GM18873 (cell line): ENCODE data around the gene HES6.
"Not testable (repeated sequence)": the region's sequence is repeated elsewhere in the genome, so short reads cannot be mapped to it uniquely, and the experiment has no call there.

Experiments used
- ATAC-seq: cut with Tn5 transposase; IDR thresholded peaks from one replicate; pipeline ENCODE4 v1.9.1; 2021; ENCODE audit warnings: mild to moderate bottlenecking, moderate library complexity, moderate number of reproducible peaks; ENCODE audit not compliant: unreplicated experiment, low FRiP score

Gene HES6

DNA sequence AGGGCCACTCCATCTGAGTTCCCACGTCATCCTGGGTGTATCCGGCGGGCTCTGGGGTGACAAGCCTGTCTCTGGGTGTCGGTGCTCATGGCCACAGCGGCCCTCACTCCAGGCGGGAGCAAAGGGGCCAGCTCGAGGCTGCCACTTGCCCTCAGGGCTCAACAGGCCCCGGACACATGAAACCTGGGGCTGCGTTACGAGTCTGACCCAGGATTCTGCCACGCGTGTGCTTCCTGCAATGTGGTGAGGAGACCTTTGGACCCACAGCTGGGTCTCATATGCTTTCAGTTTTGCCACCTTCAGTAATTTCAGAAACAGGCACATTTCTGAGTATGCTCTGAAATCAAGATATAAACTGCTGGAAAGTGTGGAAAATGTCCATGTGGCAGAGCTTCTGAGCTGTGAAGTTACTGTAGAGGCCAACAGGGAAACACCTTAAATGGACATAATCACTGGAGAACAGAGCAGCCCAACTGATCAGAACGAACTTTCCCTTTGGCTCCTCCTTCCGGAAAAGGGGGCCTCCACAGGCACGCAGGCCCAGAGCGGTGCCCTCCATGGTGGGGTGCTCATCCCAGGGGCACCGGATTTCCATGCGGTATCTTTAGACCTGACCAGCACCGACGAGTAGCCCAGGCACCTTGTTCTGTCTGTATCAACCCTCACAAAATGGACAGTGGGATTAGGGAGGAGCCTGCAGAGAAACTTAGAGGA lies 34.5 kb upstream of the HES6 start:
- ATAC-seq, result no peak

DNA sequence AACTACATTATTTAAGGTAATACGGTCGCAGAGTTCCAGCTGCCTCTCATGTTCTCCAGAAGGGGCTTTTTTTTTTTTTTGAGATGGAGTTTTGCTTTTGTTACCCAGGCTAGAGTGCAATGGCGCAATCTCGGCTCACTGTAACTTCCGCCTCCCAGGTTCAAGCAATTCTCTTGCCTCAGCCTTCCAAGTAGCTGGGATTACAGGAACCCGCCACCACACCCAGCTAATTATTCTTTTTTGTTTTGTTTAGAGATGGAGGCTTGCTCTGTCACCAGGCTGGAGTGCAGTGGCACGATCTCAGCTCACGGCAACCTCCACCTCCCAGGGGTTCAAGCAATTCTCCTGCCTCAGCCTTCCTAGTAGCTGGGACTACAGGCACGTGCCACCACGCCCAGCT lies 33.6 kb upstream of the HES6 start:
- not testable (repeated sequence) for ATAC-seq

DNA sequence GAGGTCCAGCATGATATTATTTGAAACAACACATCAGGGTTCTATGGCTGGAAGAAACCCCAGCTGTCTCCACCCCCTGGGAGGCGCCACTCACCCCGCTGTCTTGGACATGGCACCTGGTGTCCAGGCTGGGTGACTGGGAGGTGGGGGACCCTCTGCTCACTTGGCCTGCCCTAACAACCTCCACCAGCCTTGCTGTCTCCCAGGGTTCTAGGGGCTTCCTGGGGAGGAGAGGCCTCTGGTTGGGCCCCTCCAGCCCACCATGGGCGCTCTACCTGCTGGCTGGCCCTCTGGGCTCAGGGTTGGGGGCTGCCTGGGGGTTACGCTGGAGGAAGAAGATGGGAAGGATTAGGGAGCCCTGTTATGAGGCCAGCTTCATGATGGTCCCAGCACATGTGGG lies 32.3 kb upstream of the HES6 start:
- no peak for ATAC-seq

DNA sequence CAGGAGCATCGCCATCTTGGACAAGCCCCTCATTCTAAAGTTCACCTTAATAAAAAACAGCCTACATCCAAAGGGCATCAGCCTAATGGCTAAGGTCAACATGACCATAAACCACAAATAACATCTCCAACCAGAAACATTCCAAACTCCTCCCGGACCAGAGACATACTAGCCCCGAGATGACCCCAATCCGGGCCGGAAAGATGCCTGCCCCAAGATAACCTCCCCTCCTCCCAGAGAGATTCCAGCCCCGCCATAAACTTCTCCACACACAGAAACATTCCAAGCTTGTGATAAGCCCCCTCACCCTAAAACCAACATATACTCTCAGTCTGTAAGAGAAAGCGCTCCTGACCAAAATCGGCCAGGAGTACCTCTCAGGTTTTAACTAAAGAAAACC lies 31.8 kb upstream of the HES6 start:
- not testable (repeated sequence) for ATAC-seq

DNA sequence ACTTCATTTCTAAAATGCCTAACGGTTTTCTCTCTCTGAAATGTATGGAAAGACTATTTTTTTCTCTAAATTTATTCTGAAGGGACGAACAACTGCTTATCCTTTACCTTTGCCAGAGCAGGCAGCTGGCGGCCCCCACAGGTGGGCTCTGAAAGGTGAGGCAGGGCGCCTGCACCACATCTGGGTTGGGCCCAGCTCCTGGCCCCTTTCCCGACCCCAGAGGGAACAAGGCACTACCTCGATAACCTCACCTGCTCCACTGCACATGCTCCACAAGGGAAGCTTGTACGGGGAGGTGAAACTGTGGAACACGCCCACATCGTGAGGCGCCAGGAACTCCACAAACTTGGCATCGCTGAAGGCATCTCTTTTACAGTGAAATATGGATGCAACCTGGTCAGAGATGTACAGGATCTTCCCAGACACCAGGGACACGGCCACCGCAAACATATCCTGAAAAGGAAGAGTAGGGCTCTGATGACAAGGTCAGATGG lies 31.3 kb upstream of the HES6 start:
- ATAC-seq, result no peak

DNA sequence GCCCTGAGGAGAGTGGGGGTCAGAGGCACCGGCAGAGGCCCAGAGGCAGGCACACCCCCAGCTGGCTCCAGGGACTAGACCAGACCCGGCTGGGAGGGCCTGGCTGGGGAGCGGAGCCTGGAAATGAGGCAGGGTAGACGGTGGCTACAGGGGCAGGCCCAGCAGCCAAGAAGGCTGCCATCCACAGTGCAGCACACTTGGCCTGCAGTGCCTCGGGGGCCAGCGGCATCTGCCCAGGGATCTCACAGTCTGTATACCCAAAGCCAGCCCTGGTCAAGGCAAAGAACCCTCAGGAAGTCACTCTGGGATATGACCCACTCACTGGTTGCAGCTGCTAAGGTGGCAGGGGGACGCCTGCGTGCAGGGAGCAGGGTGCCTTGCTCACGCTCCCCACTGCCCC lies 30.8 kb upstream of the HES6 start:
- ATAC-seq, result no peak

DNA sequence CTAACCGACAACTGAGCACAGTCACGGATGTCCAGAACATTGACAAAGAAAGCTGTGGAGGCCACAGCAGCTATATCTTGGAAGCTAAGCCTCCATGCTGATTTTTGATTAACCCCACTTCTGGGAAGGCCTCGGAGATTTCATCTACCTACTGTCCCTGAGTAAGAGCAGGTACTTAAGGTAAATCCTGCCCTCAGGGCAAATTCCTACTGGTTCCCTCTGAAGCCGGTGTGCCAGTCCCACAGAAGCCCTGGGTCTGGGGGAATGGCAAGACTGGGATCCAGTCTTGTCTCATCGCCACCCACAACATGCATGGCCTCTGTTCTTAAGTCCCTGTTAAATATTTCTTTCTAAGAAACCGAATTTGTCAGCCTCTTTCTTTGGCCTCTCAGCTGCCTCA lies 29.9 kb upstream of the HES6 start:
- no peak for ATAC-seq

DNA sequence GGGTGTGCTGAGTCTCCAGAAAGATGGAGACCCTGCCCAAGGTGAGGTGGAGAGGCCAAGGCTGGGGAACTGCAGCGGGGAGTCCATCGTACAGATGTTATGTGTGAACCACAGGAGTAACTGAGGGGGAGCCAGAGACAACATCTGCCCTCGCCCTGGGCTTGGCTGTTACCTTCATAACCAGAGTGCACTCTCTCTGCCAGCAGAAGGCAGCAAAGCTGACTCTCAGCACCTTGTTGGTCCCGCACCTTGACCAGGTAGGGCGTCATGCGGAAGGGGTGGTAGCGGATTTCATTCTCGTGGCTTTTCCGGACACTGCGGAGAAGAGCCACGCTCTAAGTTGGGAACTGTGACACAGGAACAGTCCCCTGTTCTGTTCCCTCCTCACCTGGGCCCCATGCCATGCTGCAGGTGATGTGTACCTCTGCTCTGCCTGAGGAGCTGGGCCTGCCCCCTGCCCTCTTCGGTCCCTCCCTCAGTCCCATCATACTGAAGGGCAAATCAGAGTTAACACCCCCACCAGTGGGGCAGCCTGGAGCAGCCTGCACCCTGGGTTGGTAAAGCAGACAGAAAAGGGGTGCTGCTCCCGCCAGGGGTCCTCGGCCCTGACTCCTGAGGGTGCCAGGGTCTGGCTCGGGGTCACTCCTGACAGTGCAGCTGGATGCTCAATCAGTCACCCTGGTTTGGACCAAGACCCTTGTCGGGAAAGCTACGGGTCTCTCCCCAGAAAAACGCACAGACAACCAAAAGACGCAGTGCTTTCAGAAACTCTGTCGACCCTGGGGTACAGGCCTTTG lies 28.2 kb upstream of the HES6 start:
- ATAC-seq, result no peak

DNA sequence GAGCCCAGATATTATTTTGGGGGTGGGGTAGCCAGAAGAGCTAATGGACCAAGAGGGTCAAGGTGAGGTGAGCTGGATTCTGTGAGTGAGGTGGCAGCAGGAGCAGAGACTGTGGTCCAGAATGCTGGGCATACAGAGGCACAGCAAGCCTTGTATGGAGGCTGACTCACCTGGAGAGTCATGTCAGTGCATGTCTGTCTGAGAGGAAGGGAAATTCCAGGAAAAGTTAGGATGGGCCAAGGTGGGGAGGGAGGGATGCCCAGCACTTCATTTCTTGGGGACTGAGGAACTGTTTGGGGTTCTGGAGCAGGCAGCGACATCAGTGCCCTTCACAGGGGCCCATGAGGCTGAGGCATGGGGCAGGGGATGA lies 27.5 kb upstream of the HES6 start:
- no peak for ATAC-seq

DNA sequence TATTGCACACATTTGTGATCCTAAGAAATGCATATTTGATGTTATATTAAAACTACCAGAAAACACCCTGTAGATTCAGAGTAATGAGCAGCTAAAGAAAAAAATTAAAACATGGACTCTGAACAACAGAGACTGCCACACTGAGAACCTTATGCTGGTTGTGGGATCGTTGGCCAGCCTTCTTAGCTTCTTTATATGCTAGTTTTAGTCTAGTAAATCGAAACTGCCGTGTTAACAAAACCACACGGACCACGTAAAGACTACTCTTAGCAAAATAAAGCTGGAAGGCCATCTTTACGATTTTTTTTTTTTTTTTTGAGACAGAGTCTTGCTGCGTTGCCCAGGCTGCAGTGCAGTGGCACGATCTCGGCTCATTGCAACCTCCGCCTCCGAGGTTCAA lies 25.8 kb upstream of the HES6 start:
- ATAC-seq, result no peak

DNA sequence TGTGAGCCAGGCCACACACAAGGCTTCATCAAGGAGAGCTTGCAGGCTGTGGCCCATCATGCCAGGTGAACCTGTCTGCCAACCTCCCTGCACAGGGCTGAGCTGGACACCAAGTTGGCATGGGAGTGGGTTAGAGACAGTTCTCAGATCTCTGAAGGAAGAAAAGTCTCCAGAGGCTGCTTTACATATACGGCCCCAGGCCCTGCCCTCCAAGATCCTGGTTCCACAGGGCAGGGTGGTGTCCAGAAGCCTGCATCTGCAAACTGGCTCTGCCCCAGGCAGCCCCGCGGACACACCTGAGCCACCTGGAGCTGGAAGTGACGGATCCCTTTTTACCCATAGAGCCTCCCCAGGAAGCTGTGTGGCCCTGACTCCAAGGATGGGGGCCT lies 24.2 kb upstream of the HES6 start:
- ATAC-seq, result no peak

DNA sequence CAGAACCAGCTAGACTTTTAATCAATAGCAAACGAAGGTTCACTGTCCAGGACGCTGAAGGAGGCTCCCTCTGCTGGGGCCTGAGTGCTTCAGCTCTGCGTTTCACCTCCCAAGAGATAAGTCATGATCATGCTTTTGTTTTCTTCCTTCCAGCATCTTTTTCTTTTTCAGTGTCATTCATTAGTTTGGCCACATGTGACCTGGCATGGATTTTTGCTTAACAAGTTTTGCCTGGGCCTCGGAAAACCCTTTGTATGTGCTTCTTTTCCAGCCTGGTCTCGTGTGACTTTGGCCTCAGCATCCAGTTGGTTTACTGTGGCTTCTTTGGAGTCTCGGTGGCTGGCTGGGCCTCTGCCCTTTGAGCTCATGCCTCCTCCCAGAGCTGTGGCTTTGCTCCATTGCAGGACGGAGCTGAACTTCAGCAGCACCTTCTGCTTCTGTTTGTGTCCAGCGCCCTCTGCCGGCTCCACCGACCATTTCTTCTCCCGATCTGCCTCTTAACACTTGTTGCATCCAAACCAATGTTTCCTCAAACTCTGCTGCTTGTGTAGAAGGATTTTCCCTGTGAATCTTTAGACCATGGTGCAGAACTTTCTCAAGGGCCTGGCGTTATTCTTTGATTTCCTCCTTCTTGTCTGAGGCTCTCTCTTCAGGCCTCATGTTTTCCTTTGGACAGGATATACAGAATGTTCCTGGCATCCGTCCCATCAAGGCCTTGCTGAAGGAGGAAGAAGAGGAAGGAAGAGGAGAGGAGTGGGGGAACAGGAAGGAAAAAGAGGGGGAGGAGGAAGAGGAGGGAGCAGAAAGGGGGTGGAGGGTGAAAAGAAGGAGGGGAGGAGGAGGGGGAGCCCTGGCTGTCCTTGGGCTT lies 23.6 kb upstream of the HES6 start:
- ATAC-seq, result no peak

DNA sequence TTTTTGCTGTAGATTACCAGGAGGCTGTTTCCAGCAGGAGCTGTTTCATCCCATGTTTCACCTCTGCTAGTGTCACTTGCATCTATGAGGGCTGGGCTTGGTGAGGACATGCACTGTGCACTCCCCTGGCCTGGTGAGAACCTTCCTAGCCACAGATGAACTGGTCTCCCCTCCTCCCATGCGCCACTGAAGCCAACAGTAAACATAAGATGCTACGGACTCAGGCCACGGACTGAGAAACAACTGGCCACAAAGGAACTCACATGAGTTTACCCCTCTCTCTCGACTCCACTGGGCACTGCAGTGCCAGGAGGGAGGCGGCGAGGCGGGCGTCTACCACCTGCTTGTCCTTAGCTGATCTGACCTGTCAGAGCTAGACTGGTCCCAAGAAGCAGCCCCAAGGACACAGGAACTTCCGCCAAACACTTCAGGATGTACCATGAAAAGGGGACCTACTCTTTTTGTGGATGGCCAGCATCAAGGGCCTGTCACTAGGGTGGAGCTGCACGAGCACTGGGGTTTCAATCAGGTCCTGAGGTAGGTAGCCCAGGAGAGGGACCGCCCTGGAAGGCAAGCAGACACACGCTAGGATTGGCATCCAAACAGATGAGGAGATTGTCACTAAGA lies 22.8 kb upstream of the HES6 start:
- no peak for ATAC-seq

DNA sequence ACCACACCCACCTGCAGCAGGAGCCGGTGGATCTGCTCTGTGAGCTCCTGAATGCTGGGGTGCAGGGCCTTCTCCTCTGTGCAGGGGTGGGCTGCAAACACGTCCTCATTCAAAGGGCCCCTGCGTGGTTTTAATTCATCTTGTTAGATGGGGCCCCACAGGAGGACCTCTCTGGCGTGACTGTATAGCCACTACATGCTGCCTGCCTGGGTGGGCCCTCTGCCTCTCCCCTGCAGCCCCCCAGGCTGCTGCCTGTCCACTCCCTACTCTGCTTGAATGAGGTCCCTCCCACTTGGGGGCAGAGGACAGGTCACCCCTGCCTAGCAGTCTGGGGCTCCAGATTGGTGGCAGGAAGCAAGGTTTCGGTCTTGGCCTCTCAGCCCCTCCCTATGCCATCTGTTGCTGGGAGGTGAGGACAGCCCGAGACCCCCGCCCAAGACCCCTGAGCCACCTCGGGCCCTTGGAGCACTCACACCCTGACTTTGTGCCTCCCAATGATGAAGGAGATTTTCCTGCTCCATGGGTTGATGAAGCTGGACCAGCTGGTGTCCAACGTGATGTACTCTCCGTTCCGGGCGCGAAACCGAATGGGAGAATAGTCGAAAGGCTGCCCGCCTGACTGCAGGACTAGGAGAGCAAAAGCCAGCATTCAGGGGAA lies 22.0 kb upstream of the HES6 start:
- ATAC-seq, result no peak

DNA sequence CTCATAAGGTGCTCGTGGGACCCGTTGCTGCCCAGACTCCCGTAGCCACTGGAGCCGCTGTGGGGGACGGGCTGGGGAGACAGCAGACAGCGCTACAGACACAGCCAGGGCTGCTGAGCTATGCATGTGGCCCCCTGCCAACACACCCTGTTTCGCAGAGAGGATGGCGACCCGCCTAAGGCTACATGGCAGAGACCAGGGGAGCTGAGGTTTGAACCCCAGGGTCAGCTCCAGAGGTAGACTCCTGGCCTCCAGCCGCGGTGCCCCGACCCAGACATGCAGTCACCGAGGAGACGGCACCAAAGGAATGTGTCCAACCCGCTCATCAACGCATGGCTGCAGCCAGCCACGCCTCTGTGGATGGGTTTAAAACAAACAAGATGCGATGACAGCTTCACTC lies 21.0 kb upstream of the HES6 start:
- no peak for ATAC-seq

DNA sequence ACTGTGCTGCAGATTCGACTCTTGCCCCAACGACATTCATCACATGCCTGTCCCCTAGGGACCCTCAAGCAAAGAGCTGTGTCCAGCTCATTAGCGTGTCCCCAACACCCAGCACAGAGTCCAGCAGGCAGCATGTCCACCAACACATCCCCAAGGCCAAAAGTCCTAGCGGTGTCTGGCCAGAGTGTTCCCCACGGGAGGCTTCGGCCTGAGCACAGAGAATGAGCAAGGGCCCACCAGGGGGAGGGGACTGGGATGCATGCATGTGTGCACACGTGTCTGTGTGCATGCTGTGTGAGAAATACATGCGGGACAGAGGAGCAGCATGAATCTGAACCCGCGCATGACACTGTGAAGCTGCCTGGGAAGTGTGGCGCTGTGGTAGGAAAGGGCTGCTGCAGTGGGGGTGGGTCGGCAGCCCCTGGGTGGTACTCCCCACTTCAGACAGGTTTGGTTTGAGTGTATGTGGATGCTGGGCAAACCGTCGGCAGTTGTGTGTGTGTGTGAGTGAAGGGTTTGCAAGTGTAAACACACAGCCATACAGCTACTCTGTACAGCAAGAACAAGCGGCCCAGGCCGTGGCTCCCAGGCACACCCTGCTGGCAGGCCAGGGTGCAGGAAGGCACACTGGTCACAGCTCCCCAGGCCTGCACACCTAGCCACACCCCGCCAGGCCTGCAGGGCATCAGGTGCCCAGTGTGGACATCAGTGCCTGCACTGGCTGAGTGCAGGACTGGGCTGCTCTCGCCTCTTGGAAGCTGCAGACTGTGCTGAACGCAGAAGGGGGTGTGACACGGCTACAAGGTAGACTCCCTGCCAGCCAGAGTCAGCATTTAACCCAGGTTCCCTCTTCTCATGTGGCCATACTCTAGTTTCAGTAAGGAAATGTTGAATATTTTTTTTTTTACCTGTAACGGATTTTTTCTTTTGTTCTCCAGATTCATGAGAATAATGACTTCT lies 19.5 kb upstream of the HES6 start:
- no peak for ATAC-seq

DNA sequence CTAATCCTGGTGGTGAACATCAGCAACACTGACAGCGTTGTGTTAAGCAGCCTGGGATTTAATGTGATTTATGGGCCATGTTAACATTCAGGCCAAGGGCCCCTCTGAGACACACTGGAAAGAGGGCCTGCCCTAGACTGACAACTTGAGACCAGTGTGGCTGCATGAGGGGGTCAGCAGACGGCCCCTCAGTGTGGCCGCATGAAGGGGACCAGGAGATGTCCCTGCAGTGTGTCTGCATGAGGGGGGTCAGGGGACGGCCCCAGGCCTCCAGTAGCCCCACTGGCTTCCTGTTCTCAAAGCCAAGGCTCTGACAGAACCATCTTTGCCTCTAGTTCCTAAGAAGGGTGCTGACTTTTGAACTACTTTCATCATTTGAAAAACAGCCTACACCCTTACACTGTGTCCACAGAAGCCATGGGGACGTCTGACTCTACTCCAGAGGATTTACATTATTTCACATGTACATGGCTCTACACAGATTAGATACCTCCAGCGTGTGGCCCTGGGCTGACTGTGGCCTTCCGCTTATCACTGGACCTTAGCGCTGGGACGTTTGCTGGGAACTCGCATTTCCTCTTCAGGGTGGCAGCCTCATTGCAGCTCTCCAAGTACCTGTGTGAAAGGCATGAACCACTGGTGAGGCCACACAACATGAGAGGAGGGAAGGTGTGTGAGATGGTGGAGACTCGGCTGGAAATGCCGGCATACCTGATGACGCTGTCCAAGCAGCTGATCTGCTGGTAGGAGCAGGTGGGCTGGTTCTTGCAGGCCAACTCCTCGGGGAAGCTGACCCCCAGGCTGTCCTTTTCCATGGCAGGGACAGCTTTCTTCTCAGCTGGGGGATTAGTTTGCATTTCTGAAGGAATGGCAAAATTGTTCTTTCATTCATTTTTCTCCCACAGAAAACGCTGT lies 18.2 kb upstream of the HES6 start:
- ATAC-seq, result no peak

DNA sequence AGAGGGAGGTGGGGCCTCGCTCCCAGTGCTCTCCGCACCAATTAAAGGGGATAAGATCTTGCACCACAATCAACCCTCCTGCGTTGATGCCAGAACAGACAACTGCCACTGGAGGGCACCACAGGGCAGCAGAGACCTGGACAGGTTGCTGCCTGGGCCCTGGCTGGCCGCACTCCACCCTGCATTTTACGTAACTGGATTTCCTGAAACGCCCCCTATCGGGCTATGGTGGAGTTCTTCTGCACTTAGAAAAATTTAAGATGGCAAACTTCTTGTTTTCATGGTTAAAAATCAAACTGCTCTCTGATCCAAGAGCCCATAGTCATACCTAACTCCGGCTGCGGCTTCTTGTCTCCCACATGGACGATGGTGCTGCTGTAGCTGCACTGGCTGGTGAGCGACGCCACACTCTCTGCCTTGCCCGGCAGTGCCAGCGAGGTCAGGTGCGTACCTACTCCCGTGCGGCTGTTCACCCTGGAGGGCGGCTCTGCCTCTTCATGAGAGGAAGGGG lies 16.8 kb upstream of the HES6 start:
- ATAC-seq, result no peak
